ENCODE measurements around the gene MLANA.

DNA sequence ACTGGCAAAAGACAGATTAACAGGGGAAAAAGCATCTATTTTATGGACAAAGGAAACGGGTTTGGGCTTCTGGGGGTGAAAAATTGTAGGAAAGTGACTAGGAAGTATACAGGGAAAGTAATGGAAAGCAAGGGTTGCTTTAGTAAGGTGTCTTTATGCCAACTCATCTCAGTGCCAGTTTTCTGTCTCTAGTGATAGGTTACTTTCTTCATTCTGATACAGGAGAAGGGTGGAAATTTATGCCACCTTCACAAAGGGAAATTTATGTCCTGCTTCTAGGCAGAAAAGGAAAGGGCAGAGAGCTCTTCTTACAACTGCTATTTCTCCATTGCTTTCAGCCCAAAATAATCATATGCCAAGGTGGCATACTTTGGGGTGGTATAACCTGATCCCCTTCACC, 37.7 kb upstream of the MLANA start:
- TF ChIP-seq CTCF (IDR thresholded peaks at IDR 0.05; ENCODE audit: insufficient read depth, low read depth, low read length) (no peak), EZH2 (IDR thresholded peaks at IDR 0.05; ENCODE audit: insufficient read depth, low read length) (no peak)

All from astrocyte (in vitro differentiated cells and primary cell).